H1 (cell line): Measurements from ENCODE around the gene MYLK. TPM values are rescaled to one million over a fixed set of nuclear protein-coding genes. Genes with fewer than 3 reads are reported as not detected.

Source experiments
- CTCF ChIA-PET: fragments of 300-600 bp; sonication (Branson Sonifier 250); formaldehyde crosslinking; loops from one replicate; lab custom pipeline; 2021; ENCODE audit not compliant: partially characterized antibody; lab: Charles Lee
- POLR2A ChIA-PET: fragments of 300-600 bp; sonication (Branson Sonifier 250); formaldehyde crosslinking; loops from one replicate; lab custom pipeline; 2021; ENCODE audit warnings: inconsistent platforms; ENCODE audit not compliant: partially characterized antibody; lab: Charles Lee
- DNase-seq, 2 experiments: peaks; one replicate each; pipeline versions ENCODE4 v3.0.0 to v3.0.0-alpha.2; 2010 to 2022; ENCODE audit warnings: low spot score in 2 of 2, low read depth in 1 of 2, mixed read lengths in 1 of 2
- FAIRE-seq: peaks from 2 replicates; lab custom pipeline; 2011; peaks lifted over from hg19 to GRCh38; lab: Jason Lieb, UNC
- H2AFZ ChIP-seq: 2 replicates; pipeline ENCODE4 v1.8.1; 2012; ENCODE audit warnings: low read length, inconsistent platforms
- H2AK5ac ChIP-seq: 2 replicates; pipeline ENCODE4 v1.6.1; 2013; ENCODE audit warnings: low read depth, low read length
- H2BK120ac ChIP-seq: replicated peaks from 2 replicates; pipeline ENCODE3; 2013; ENCODE audit warnings: low read depth, low read length, inconsistent platforms
- H2BK12ac ChIP-seq: 2 replicates; pipeline ENCODE4 v1.6.1; 2013; ENCODE audit warnings: low read depth, low read length
- H2BK15ac ChIP-seq: 2 replicates; pipeline ENCODE4 v1.6.1; 2013; ENCODE audit warnings: low read length
- H2BK20ac ChIP-seq: 2 replicates; pipeline ENCODE4 v1.6.1; 2013; ENCODE audit warnings: low read length
- H2BK5ac ChIP-seq: 2 replicates; pipeline ENCODE4 v1.6.1; 2013; ENCODE audit warnings: low read depth, low read length
- H3K14ac ChIP-seq: 2 replicates; pipeline ENCODE4 v1.6.1; 2013; ENCODE audit warnings: inconsistent platforms; ENCODE audit not compliant: insufficient read length
- H3K18ac ChIP-seq: 2 replicates; pipeline ENCODE4 v1.6.1; 2013; ENCODE audit warnings: low read length; ENCODE audit errors: extremely low read depth
- H3K23ac ChIP-seq: 2 replicates; pipeline ENCODE4 v1.6.1; 2013; ENCODE audit warnings: inconsistent platforms; ENCODE audit not compliant: insufficient read length
- H3K23me2 ChIP-seq: 2 replicates; pipeline ENCODE4 v1.6.1; 2013; ENCODE audit warnings: low read depth, low read length
- H3K27ac ChIP-seq: 2 replicates; pipeline ENCODE4 v1.6.1; 2011; ENCODE audit warnings: low read depth, low read length, inconsistent platforms
- H3K27me3 ChIP-seq, 4 experiments: replicated peaks in 1 of 4; 1 replicate in 1 of 4; 2 replicates in 3 of 4; pipeline versions ENCODE4 v1.6.1 to v1.8.1; 2011 to 2013; ENCODE audit warnings: low read length in 3 of 4, mild to moderate bottlenecking in 3 of 4, inconsistent platforms in 2 of 4, mixed read lengths in 2 of 4, moderate library complexity in 1 of 4; ENCODE audit not compliant: control insufficient read depth in 3 of 4, insufficient read depth in 3 of 4; ENCODE audit errors: extremely low read depth in 1 of 4
- H3K36me3 ChIP-seq, 4 experiments: 2 replicates each; pipeline versions ENCODE4 v1.6.1 to v1.8.1; 2011 to 2013; ENCODE audit warnings: mild to moderate bottlenecking in 4 of 4, low read length in 3 of 4, moderate library complexity in 2 of 4, control low read depth in 1 of 4, inconsistent platforms in 1 of 4; ENCODE audit not compliant: insufficient read depth in 4 of 4, control insufficient read depth in 2 of 4
- H3K4ac ChIP-seq: replicated peaks from 2 replicates; pipeline ENCODE3; 2013; ENCODE audit warnings: low read length, low read depth, mixed read lengths, inconsistent platforms; ENCODE audit not compliant: insufficient read length
- H3K4me1 ChIP-seq, 4 experiments: replicated peaks in 1 of 4; 1 replicate in 1 of 4; 2 replicates in 3 of 4; pipeline versions ENCODE4 v1.6.1 to v1.8.1; 2011 to 2013; ENCODE audit warnings: low read length in 3 of 4, inconsistent platforms in 2 of 4, mixed read lengths in 1 of 4; ENCODE audit not compliant: insufficient read depth in 4 of 4, control insufficient read depth in 3 of 4
- H3K4me2 ChIP-seq, 2 experiments: 2 replicates each; pipeline versions ENCODE4 v1.6.1 to v1.8.1; 2011 to 2013; ENCODE audit warnings: low read depth in 2 of 2, low read length in 2 of 2, control low read depth in 1 of 2, inconsistent platforms in 1 of 2, mild to moderate bottlenecking in 1 of 2; ENCODE audit not compliant: insufficient read depth in 1 of 2
- H3K4me3 ChIP-seq, 4 experiments: fragments of 200-600, 300-600 bp in 1 of 4; sonication (generic), shearing (Covaris generic), sonication (Bioruptor Twin) in 1 of 4; 2 replicates each; pipeline versions ENCODE4 v1.5.1 to v1.8.1; 2011 to 2016; ENCODE audit warnings: low read length in 4 of 4, low read depth in 3 of 4, control low read depth in 2 of 4, inconsistent platforms in 2 of 4, mild to moderate bottlenecking in 2 of 4, mixed read lengths in 1 of 4, moderate library complexity in 1 of 4; ENCODE audit not compliant: insufficient read depth in 2 of 4; ENCODE audit errors: extremely low read depth in 1 of 4
- H3K56ac ChIP-seq: replicated peaks from 2 replicates; pipeline ENCODE3; 2013; ENCODE audit warnings: low read depth, mild to moderate bottlenecking, mixed read lengths, low read length, inconsistent platforms; ENCODE audit not compliant: insufficient read length
- H3K79me1 ChIP-seq: 2 replicates; pipeline ENCODE4 v1.6.1; 2013; ENCODE audit warnings: low read depth, low read length, control low read depth
- H3K79me2 ChIP-seq, 2 experiments: 2 replicates each; pipeline versions ENCODE4 v1.6.1 to v1.8.1; 2012 to 2013; ENCODE audit warnings: low read length in 2 of 2, mild to moderate bottlenecking in 2 of 2, inconsistent platforms in 1 of 2; ENCODE audit not compliant: insufficient read depth in 2 of 2, control insufficient read depth in 1 of 2
- H3K9ac ChIP-seq, 4 experiments: replicated peaks in 1 of 4; 1 replicate in 1 of 4; 2 replicates in 3 of 4; pipeline versions ENCODE4 v1.6.1 to v1.8.1; 2011 to 2013; ENCODE audit warnings: low read depth in 3 of 4, low read length in 3 of 4, control low read depth in 2 of 4, mild to moderate bottlenecking in 2 of 4, moderate library complexity in 2 of 4, inconsistent platforms in 1 of 4; ENCODE audit errors: extremely low read depth in 1 of 4
- H3K9me3 ChIP-seq, 2 experiments: 2 replicates each; pipeline versions ENCODE4 v1.6.1 to v1.8.1; 2012 to 2013; ENCODE audit warnings: mild to moderate bottlenecking in 2 of 2, moderate library complexity in 2 of 2, control low read depth in 1 of 2, inconsistent platforms in 1 of 2, low read depth in 1 of 2, low read length in 1 of 2, mixed read lengths in 1 of 2; ENCODE audit not compliant: insufficient read depth in 2 of 2
- H4K20me1 ChIP-seq, 2 experiments: replicated peaks in 1 of 2; 2 replicates each; pipeline versions ENCODE3 to v1.8.1; 2011 to 2013; ENCODE audit warnings: inconsistent platforms in 2 of 2, low read length in 2 of 2, mild to moderate bottlenecking in 1 of 2; ENCODE audit not compliant: insufficient read depth in 2 of 2, control insufficient read depth in 1 of 2
- H4K5ac ChIP-seq: 2 replicates; pipeline ENCODE4 v1.6.1; 2013; ENCODE audit warnings: low read length, low read depth, mixed read lengths, inconsistent platforms; ENCODE audit not compliant: insufficient read length
- H4K8ac ChIP-seq: 2 replicates; pipeline ENCODE4 v1.8.0; 2013; ENCODE audit warnings: mild to moderate bottlenecking, moderate library complexity, low read length, inconsistent platforms; ENCODE audit not compliant: insufficient read depth; ENCODE audit errors: extremely low read depth
- H4K91ac ChIP-seq: replicated peaks from 2 replicates; pipeline ENCODE3; 2013; ENCODE audit warnings: low read length, mixed read lengths, inconsistent platforms; ENCODE audit not compliant: insufficient read length
- ATF3 ChIP-seq: IDR thresholded peaks from 2 replicates; pipeline ENCODE4 v1.6.1; 2011; ENCODE audit warnings: low read depth, mild to moderate bottlenecking, low read length; ENCODE audit not compliant: insufficient read depth
- CBX5 ChIP-seq: fragments of 300-800, 300-1000 bp; sonication (generic); IDR thresholded peaks from 2 replicates; pipeline ENCODE4 v1.7.1; 2016; ENCODE audit warnings: antibody characterized with exemption, low read length, low read depth
- CREB1 ChIP-seq: IDR thresholded peaks from 2 replicates; pipeline ENCODE4 v1.6.1; 2012; ENCODE audit warnings: inconsistent platforms
- HDAC2 ChIP-seq, 2 experiments: fragments of 300-600 bp in 1 of 2; sonication (generic) in 1 of 2; IDR thresholded peaks; 2 replicates each; pipeline ENCODE4 v1.6.1; 2011 to 2012; ENCODE audit warnings: low read depth in 2 of 2, low read length in 2 of 2, mild to moderate bottlenecking in 2 of 2, moderate library complexity in 2 of 2, borderline replicate concordance in 1 of 2, inconsistent platforms in 1 of 2
- NRF1 ChIP-seq: IDR thresholded peaks from 2 replicates; pipeline ENCODE4 v1.6.1; 2011; ENCODE audit warnings: mild to moderate bottlenecking, low read depth, low read length, improper control_type of control experiment
- POU5F1 ChIP-seq: IDR thresholded peaks from 2 replicates; pipeline ENCODE4 v1.6.1; 2011; ENCODE audit warnings: low read depth, mild to moderate bottlenecking, low read length, moderate library complexity
- RFX5 ChIP-seq: IDR thresholded peaks from 2 replicates; pipeline ENCODE4 v1.6.1; 2011; ENCODE audit warnings: low read depth, low read length, improper control_type of control experiment, borderline replicate concordance
- SIN3A ChIP-seq, 2 experiments: IDR thresholded peaks in 1 of 2; conservative IDR thresholded peaks in 1 of 2; 2 replicates each; pipeline ENCODE4 v1.6.1; 2011 to 2012; ENCODE audit warnings: low read length in 2 of 2, improper control_type of control experiment in 1 of 2, low read depth in 1 of 2, mild to moderate bottlenecking in 1 of 2
- SIRT6 ChIP-seq: IDR thresholded peaks from one replicate; pipeline ENCODE4 v1.7.1; 2012; ENCODE audit warnings: low read length, inconsistent platforms
- SP1 ChIP-seq: IDR thresholded peaks from 2 replicates; pipeline ENCODE4 v1.6.1; 2011; ENCODE audit warnings: low read depth, low read length
- TBP ChIP-seq: IDR thresholded peaks from 2 replicates; pipeline ENCODE4 v1.6.1; 2011; ENCODE audit warnings: low read depth, low read length, improper control_type of control experiment
- WGBS, 2 experiments: shearing (Covaris generic) in 1 of 2; methylation state at CpG; one replicate each; pipeline versions ENCODE4 v1.1.6 to v1.1.7; 2013 to 2015; ENCODE audit warnings: low lambda C conversion rate in 2 of 2, mixed read lengths in 2 of 2, inconsistent platforms in 1 of 2, low coverage in 1 of 2, missing lambda C conversion rate in 1 of 2; ENCODE audit not compliant: insufficient replicate concordance in 2 of 2, insufficient coverage in 1 of 2, insufficient read length in 1 of 2; ENCODE audit errors: extremely low coverage in 1 of 2, missing lambda C conversion rate in 1 of 2; 5-methylcytosine and 5-hydroxymethylcytosine counted together
- polyA plus RNA-seq, 7 experiments: library from polyadenylated mRNA; depleted of rRNA in 3 of 7; stranded (reverse) in 5 of 7; unstranded in 2 of 7; fragments of >200 nt in 5 of 7; fragments of 200-250 nt in 2 of 7; gene quantifications; 1 replicate in 5 of 7; 2 replicates in 1 of 7; 4 replicates in 1 of 7; pipeline versions ENCODE4 v1.2.1 to v1.2.3, GENCODE V29; 2011 to 2013; ENCODE audit warnings: missing spikeins in 2 of 7, mixed read lengths in 2 of 7
- total RNA-seq: library from RNA; stranded (reverse); fragmentation: NEBNext Ultra II Directional; extraction: Animal tissue kit (Norgen Biotek cat#: 25700); gene quantifications from 2 replicates; pipeline ENCODE4 v1.2.1, GENCODE V29; 2021
- TF ChIP-seq, protein P1 (sequence below): IDR thresholded peaks from 2 replicates; pipeline ENCODE4 v1.6.1; 2011; ENCODE audit warnings: low read length, improper control_type of control experiment

Gene MYLK
- total and polyA plus RNA-seq, 2 of the 8 experiments (the other 6 are each of a cell fraction or from before 2014, with no cell fraction given) = 11.6 to 21.3 TPM

DNA sequence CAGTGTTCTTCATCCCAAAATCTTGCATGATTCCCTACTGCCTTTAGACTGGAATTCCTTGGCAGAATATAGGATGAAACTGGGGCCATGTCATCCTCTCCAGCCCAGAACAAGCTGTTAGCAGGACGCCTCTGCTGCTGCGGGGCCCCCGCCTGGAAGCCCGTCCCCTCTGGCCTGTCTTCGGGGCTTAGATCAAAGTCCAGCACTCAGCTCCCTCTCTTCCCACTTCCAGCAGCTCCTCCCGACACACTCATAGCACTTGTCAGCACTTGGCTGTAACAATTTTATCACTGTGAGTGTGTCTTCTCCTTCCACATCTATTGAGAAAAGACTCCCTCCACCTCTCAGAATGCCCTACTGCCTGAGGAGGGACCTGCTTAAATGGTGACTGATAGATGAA is 187.3 kb downstream of the MYLK start:
- no peak overlapping the region for H3K9ac ChIP-seq
- H3K79me2 ChIP-seq = no peaks in the 10 kb centered on the region
- H3K18ac ChIP-seq = no peak overlapping the region
- no peak overlapping the region for H4K5ac ChIP-seq
- H3K27me3 ChIP-seq = no peaks in the 10 kb centered on the region
- no peak overlapping the region for H2BK120ac ChIP-seq
- peaks cover 0 to 7% (median 2%) of the 10 kb centered on the region in 4 experiments; a peak in 3 of 7 replicates for H3K4me1 ChIP-seq
- H3K4ac ChIP-seq = no peak overlapping the region
- no peak overlapping the region for H2BK20ac ChIP-seq
- H2BK5ac ChIP-seq = no peak overlapping the region
- H4K8ac ChIP-seq = no peak overlapping the region
- H3K14ac ChIP-seq = no peak overlapping the region
- H4K91ac ChIP-seq = no peak overlapping the region
- no peaks in the 10 kb centered on the region for H3K23me2 ChIP-seq
- no peak for FAIRE-seq
- no peak overlapping the region for H2BK15ac ChIP-seq
- no peak overlapping the region for H3K56ac ChIP-seq
- CTCF ChIA-PET = interaction anchor here (0.6 to 51.6 kb wide), 6 partner anchors 10 to 267 kb away, joined by 3 to 1463 read pairs (median 25); no protein-coding TSS in a partner anchor
- H3K36me3 ChIP-seq = no peaks in the 10 kb centered on the region
- H3K23ac ChIP-seq = no peak overlapping the region
- no peaks in the 10 kb centered on the region; the same call in 1 of the 2 replicates for H3K79me1 ChIP-seq
- H2BK12ac ChIP-seq = no peak overlapping the region
- no peak overlapping the region for H3K4me2 ChIP-seq
- H2AFZ ChIP-seq = no peak overlapping the region
- POLR2A ChIA-PET = interaction anchor here (0.9 kb wide), 1 partner anchor 25 kb away, joined by 3 read pairs; no protein-coding TSS in a partner anchor
- no peaks in the 10 kb centered on the region for H4K20me1 ChIP-seq
- no peak overlapping the region for H3K4me3 ChIP-seq
- no peak overlapping the region for H3K27ac ChIP-seq
- H2AK5ac ChIP-seq = no peak overlapping the region
- WGBS, 2 experiments = 89% methylated on average over 6 of the region's 6 CpGs; no CpG with 5 or more reads in 1 of the 2 experiments
- no peaks in the 10 kb centered on the region for H3K9me3 ChIP-seq
- no peak for DNase-seq
- no peak for TF ChIP-seq SIN3A (conservative IDR thresholded peaks at IDR 0.05 in 1 of 2, IDR thresholded peaks at IDR 0.05 in 1 of 2; ENCODE audit: low read depth in 1 of 2, low read length in 2 of 2)
- TF ChIP-seq SIRT6 = no peak
- TF ChIP-seq, protein P1, sequence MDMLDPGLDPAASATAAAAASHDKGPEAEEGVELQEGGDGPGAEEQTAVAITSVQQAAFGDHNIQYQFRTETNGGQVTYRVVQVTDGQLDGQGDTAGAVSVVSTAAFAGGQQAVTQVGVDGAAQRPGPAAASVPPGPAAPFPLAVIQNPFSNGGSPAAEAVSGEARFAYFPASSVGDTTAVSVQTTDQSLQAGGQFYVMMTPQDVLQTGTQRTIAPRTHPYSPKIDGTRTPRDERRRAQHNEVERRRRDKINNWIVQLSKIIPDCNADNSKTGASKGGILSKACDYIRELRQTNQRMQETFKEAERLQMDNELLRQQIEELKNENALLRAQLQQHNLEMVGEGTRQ = no peak
- no peak for TF ChIP-seq ATF3
- no peak for TF ChIP-seq TBP
- TF ChIP-seq CREB1 = no peak
- TF ChIP-seq CBX5 = no peak
- no peak for TF ChIP-seq RFX5
- TF ChIP-seq HDAC2 (IDR thresholded peaks at IDR 0.05; ENCODE audit: borderline replicate concordance in 1 of 2, low read depth in 2 of 2, low read length in 2 of 2) = no peak
- no peak for TF ChIP-seq POU5F1
- no peak for TF ChIP-seq SP1
- TF ChIP-seq NRF1 = no peak
